NCI-H460 (cell line): ENCODE data around the gene BOD1L2. TPM values are rescaled to one million over a fixed set of nuclear protein-coding genes. Genes with fewer than 3 reads are reported as not detected.

Experiments
- DNase-seq: peaks from one replicate; pipeline ENCODE4 v3.0.0-alpha.2; 2016; ENCODE audit warnings: low read depth; ENCODE audit errors: extremely low read depth
- total RNA-seq: library from RNA; depleted of rRNA; stranded (reverse); fragments of >200 nt; shearing (Covaris generic); gene quantifications from 2 replicates; pipeline ENCODE4 v1.2.3, GENCODE V29; 2014; rRNA removed

The BOD1L2 gene
- total RNA-seq, 1 experiment from 2014 or later = not detected

GRCh38 chr18:57149531-57149930, 2.6 kb downstream of the BOD1L2 start:
- no peak for DNase-seq

GRCh38 chr18:57150081-57150480, 3.2 kb downstream of the BOD1L2 start:
- DNase-seq = no peak

GRCh38 chr18:57150828-57151227, 3.9 kb downstream of the BOD1L2 start:
- no peak for DNase-seq

- no peak for DNase-seq
These were observed 7.4 kb downstream of the BOD1L2 start for GRCh38 chr18:57154191-57154830.

DNA sequence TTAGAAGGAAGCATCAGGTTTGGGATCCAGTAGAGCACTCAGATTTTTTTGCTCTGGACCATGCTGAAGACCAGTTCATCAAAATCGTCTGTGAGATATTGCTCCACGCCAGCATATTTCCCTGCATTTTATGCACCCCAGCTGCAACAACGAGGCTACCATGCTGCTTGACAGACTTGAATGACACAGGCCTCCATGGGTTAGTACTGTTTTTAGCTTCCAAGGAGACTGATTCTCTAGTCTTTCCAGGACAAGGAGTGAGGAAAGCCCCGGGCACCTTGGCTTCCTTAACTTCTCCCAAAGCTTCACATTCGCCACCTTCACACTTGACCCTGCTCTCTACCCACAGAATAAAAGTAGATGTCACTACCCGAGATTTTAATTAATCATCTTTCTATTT, 17.5 kb downstream of the BOD1L2 start:
- no peak for DNase-seq

DNA sequence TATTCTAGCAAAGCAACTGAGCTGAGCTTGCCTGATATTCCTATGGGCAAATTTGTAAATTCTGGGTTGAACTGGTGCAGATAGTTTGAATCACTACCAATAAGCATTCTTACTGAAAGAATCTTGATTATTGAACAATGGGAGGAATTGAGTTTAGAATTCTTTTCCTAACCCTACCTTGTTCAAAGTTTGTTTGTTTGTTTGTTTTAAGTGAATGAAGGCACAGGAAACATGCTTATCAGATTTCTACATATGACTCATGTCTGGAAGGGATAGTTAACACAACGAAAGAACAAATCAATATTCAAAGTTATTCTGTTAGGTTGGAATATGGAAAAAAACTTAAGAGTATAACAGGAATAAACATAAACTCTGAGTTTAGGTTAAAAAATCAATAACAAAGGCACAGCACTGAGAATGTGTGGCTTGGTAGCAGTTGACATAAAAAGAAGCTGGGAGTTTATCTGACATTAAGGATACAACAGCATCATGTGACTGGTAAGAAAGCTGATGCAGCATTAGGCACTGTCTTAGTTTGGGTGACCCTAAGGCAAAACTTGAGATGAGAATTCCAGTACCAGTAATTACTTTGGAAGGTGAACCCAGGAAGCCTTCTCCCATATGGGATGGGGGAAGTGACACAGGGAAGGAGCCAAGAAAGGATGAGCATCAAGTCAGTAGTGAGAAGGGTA, 20.9 kb downstream of the BOD1L2 start:
- DNase-seq = no peak

GRCh38 chr18:57171026-57171425, 24.1 kb downstream of the BOD1L2 start:
- no peak for DNase-seq

- DNase-seq = no peak
These were observed 28.6 kb downstream of the BOD1L2 start for GRCh38 chr18:57175532-57175931.

DNA sequence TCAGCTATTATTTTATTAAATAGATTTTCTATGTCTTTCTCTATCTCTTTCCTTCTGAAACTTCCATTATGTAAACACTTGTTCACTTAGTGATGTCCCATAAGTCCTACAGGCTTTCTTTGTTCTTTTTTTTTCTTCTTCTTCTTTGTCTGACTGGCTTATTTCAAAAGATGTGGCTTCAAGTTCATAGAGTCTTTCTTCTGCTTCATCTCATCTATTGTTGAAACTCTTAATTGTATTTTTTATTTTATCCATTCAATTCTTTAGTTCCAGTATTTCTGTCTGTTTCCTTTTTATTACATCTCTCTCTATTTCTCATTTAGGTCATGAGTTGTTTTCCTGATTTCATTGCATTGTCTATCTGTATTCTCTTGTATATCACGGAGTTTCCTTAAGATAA, 38.5 kb downstream of the BOD1L2 start:
- DNase-seq = no peak

GRCh38 chr18:57188851-57189557, 42.1 kb downstream of the BOD1L2 start:
- no peak for DNase-seq

DNA sequence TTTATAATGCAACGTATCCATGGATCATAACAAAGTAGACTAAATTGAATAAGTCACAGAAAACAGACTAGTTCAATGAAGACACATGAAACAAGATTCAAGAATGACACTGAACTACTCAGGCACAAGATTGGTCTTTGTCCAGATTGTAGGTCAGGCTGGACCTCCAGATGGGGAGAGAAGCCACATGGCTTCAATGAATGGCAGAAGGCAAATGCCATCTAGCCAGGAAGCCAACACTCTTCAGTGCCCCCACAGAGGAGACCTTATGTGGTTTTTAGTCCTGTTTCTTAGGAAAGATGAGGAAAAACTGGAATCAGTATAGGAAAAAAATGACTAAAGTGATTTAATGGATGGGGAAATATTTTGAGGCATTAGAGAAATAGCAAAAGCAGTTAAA, 43.1 kb downstream of the BOD1L2 start:
- DNase-seq = no peak

DNA sequence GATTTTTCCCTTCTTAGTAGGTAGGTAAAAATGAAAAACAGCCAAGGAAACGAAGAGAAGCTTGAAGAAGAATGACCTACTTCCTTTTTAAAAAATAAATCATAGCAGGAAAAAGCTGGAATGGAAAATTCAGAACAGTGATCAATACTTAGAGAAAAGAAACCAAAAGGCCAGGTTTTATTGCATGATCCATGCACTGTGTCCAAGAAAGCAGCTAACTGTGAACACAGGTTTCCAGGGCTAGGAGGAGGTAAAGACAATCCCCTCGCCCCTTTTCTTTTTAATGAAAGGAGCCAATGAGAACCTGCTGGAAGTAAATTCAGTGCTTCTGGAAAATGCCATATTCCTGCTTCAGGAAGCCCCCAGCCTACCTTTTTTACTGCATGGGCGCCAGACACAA, 47.2 kb downstream of the BOD1L2 start:
- no peak for DNase-seq

DNA sequence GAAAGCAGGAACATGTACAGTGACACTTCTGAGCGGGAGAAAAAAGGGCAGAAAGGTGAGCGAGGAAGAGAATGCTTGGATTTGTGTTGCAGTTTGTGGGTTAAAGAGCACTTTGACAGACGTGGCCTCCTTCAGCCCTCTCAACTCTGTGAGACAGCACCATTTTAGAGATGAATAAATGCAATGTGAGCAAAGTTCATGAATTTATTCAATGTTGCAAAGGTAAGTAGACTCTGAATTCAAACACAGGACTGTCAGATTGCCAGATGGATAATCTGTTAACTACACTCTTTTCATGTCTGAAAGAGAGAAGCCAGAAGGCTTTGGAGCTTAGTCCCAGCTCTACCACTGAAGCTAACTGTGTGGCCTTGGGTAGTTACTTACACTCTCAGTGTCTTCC, 47.7 kb downstream of the BOD1L2 start:
- no peak for DNase-seq

GRCh38 chr18:57195341-57195740, 48.5 kb downstream of the BOD1L2 start:
- no peak for DNase-seq

- no peak for DNase-seq
These were observed 50.4 kb downstream of the BOD1L2 start for GRCh38 chr18:57197261-57197660.

DNA sequence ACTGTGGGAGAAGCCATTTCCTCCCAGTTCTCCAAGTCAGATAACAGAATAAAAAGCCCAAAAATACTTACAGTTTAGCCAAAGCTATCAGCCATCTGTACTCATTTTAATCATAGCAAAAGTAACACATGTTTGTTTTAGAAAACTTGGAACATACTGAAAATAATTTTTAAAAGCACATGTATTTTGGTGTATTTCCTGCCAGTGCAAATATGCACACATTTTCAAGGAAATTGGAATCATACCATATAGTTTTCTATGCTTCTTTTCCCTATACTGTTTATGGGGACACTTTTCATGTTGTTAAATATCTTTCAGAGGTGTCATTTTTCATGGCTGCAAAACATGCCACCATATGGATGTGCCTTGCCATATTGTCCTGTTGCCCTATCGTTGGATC, 51.2 kb downstream of the BOD1L2 start:
- no peak for DNase-seq

Other genes with a start within 250 kb of the BOD1L2 start
- not detected in 2 replicates for gene ST8SIA3, start 205.5 kb downstream of the BOD1L2 start, total RNA-seq